Measurements from ENCODE around the gene CTNNBIP1. TPM values are rescaled to one million over a fixed set of nuclear protein-coding genes. Genes with fewer than 3 reads are reported as not detected.

CTNNBIP1 gene
- total and polyA plus RNA-seq, 8 donors, result 12.3 to 49.8 (median 35.2) TPM

DNA sequence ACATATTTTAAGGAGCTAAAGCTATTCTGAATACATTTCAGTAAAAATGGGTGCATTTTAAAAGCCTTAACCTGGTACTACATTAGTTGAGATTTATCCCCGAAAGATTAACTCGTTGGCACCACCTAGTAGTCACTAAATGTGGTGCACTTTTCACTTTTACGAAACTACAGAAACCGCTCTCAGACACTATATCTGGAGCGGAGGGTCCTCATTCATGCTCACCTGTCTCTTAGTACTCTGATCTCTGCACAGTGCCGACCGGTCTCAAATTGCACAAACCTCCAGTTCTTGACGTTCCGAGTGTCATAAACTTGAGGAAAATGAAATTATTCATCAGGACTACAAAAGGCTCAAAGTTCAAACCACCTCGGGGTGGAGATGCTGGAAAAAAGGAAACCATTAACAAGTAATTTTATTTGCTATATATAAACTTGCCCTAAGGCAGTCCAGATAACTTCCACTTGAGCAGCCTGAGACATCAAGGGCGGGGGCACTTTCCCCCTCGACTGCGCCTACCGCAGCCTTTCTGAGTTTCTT lies 32.4 kb upstream of the CTNNBIP1 start:
- Histone ChIP-seq H3K27ac (peak overlapping the region; percentile 85 to 92 (median 91)), H3K4me1 (peaks cover 14 to 39% (median 26%) of the 10 kb centered on the region in 4 donors), H3K27me3 (no peaks in the 10 kb centered on the region), H3K4me3 (peak overlapping the region; percentile 59 to 89 (median 80)), H3K9me3 (no peaks in the 10 kb centered on the region), H3K36me3 (peaks cover 0 to 23% (median 18%) of the 10 kb centered on the region in 4 donors)
- intact Hi-C loops (cut with DNase I; ENCODE audit: low total_unique reads), result loop anchor here (5.0 to 10.0 kb wide), 2 partner anchors 70 to 92 kb away; partner anchors contain the start of gene UBE4B
- WGBS, 5 donors, result 0 to 2% (median 0%) methylated on average over 14 of the region's 14 CpGs
- TF ChIP-seq, protein P1, sequence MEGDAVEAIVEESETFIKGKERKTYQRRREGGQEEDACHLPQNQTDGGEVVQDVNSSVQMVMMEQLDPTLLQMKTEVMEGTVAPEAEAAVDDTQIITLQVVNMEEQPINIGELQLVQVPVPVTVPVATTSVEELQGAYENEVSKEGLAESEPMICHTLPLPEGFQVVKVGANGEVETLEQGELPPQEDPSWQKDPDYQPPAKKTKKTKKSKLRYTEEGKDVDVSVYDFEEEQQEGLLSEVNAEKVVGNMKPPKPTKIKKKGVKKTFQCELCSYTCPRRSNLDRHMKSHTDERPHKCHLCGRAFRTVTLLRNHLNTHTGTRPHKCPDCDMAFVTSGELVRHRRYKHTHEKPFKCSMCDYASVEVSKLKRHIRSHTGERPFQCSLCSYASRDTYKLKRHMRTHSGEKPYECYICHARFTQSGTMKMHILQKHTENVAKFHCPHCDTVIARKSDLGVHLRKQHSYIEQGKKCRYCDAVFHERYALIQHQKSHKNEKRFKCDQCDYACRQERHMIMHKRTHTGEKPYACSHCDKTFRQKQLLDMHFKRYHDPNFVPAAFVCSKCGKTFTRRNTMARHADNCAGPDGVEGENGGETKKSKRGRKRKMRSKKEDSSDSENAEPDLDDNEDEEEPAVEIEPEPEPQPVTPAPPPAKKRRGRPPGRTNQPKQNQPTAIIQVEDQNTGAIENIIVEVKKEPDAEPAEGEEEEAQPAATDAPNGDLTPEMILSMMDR (IDR thresholded peaks at IDR 0.05), result peak in 3 of 7 experiments; percentile 21 to 53 (median 28)
- TF ChIP-seq POLR2A (IDR thresholded peaks at IDR 0.05), result no peak
- no peak for TF ChIP-seq POLR2AphosphoS5 (IDR thresholded peaks at IDR 0.05)
- DNase-seq, result peak in 1 of 2 donors; percentile 77

GRCh38 chr1:9929431-9930385 lies 19.6 kb upstream of the CTNNBIP1 start:
- no peaks in the 10 kb centered on the region for H3K4me1 ChIP-seq
- peak in 1 of 2 donors; percentile 47 for DNase-seq
- no peak for TF ChIP-seq POLR2AphosphoS5 (IDR thresholded peaks at IDR 0.05)
- TF ChIP-seq POLR2A (IDR thresholded peaks at IDR 0.05), result no peak
- TF ChIP-seq, protein P1 (IDR thresholded peaks at IDR 0.05), result no peak
- TF ChIP-seq EP300 (IDR thresholded peaks at IDR 0.05), result no peak
- no peaks in the 10 kb centered on the region for H3K27me3 ChIP-seq
- 76 to 84% (median 76%) methylated on average over 15 of the region's 15 CpGs for WGBS, 5 donors
- intact Hi-C loops (cut with DNase I; ENCODE audit: low total_unique reads), result no loop called here
- H3K4me3 ChIP-seq, result no peak overlapping the region
- H3K9me3 ChIP-seq, result no peaks in the 10 kb centered on the region
- H3K36me3 ChIP-seq, result peaks cover 12 to 85% (median 65%) of the 10 kb centered on the region in 4 donors
- H3K27ac ChIP-seq, result no peak overlapping the region

DNA sequence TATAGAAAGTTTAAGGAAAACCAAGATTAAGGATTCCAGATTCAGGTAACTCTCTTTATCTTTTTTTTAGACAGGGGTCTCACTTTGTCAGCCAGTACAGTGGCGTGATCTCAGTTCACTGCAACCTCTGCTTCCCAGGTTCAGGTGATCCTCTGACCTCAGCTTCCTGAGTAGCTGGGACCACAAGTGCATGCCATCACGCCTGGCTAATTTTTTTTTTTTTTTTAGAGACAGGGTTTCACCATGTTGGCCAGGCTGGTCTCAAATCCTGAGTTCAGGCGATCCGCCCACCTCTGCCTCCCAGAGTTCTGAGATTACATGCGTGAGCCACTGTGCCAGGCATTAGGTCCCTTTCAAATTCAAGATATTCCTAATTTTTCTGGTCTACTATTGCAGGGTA lies 17.2 kb upstream of the CTNNBIP1 start:
- TF ChIP-seq POLR2AphosphoS5 (IDR thresholded peaks at IDR 0.05) (no peak), EP300 (IDR thresholded peaks at IDR 0.05) (no peak), POLR2A (IDR thresholded peaks at IDR 0.05) (no peak)
- TF ChIP-seq, protein P1 (IDR thresholded peaks at IDR 0.05), result no peak
- no peak overlapping the region for H3K4me3 ChIP-seq
- H3K4me1 ChIP-seq, result no peaks in the 10 kb centered on the region
- H3K9me3 ChIP-seq, result no peaks in the 10 kb centered on the region
- WGBS, 5 donors, result 86 to 96% (median 91%) methylated on average over 5 of the region's 5 CpGs
- no peak for DNase-seq
- intact Hi-C loops (cut with DNase I; ENCODE audit: low total_unique reads), result no loop called here
- no peaks in the 10 kb centered on the region for H3K27me3 ChIP-seq
- no peak overlapping the region for H3K27ac ChIP-seq
- peaks cover 12 to 61% (median 42%) of the 10 kb centered on the region in 4 donors for H3K36me3 ChIP-seq

DNA sequence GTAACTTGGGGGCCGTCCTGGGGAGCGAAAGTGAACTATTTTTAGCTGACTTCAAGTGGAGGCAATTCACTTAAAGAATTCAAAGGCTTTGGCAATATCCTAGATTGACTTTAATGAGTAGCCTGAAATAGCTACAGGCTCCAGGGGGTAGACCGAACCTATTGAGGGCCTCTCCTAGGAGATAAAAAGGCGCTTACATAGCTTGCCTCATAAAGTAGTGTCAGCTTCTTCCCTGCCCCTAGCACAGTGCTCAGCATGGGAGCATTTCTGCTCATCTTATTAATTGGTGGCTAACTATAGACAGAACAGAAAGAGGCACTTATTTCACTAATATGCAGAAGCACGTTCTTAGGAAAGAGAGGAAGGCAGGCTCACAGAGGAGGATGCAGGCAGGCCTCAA lies 12.3 kb upstream of the CTNNBIP1 start:
- no peak for DNase-seq
- no peaks in the 10 kb centered on the region for H3K27me3 ChIP-seq
- 82 to 86% (median 84%) methylated on average over 5 of the region's 5 CpGs for WGBS, 5 donors
- H3K4me1 ChIP-seq, result no peaks in the 10 kb centered on the region
- no peak overlapping the region for H3K27ac ChIP-seq
- TF ChIP-seq, protein P1 (IDR thresholded peaks at IDR 0.05), result no peak
- TF ChIP-seq POLR2A (IDR thresholded peaks at IDR 0.05) (no peak), EP300 (IDR thresholded peaks at IDR 0.05) (no peak), POLR2AphosphoS5 (IDR thresholded peaks at IDR 0.05) (no peak)
- intact Hi-C loops (cut with DNase I; ENCODE audit: low total_unique reads), result no loop called here
- H3K9me3 ChIP-seq, result no peaks in the 10 kb centered on the region
- H3K36me3 ChIP-seq, result peaks cover 0 to 13% (median 0%) of the 10 kb centered on the region in 4 donors
- H3K4me3 ChIP-seq, result no peak overlapping the region
